Measurements from ENCODE around the gene ZNF396. TPM values are rescaled to one million over a fixed set of nuclear protein-coding genes. Genes with fewer than 3 reads are reported as not detected.

ZNF396 gene
- polyA plus RNA-seq, 3 donors = 1.0 to 1.9 (median 1.1) TPM

DNA sequence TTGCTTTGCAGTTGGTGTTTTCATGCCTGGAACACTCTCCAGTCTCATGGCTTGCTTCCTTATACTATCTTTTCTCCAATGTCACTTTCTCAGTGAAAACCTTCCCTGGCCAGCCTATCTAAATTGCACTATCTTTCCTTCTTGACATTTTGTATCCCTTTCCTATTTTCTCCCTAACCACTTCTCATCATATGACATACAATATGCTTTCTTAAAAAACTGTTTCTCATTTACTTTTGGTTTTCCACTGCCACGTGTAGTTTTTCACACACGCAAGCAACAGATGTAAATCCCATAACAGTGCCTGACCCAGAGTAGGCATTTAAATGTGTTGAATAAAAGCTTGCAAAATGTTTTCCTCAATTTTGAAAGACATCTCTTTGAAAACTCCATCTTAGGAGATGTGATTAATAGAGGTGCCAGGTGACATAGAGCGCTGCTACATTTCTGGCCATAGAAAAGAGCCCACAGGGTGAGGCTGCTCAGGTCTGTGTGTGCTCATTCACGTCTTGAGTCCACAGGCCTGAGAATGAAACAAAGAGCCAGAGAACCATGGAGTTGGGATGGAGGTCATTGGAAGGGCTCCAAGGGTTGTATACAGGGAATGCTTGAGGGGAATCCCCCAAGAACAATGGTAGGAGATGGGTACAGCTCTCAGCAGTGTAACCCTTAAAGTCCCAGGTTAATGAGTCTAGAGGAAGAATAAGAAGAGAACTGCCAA lies 45.6 kb downstream of the ZNF396 start:
- peaks cover 0 to 3% (median 2%) of the 10 kb centered on the region in 7 donors for H3K9me3 Mint-ChIP-seq
- peaks cover 49% of the 10 kb centered on the region for H4K20me1 ChIP-seq (ENCODE audit: insufficient read depth, low read length)
- no peak overlapping the region for H3K27ac ChIP-seq (ENCODE audit: low read depth in 1 of 2, low read length in 2 of 2)
- 100% methylated on average over 1 of the region's 4 CpGs for WGBS (ENCODE audit: insufficient coverage)
- peaks cover 43 to 51% of the 10 kb centered on the region in 2 donors for H3K36me3 ChIP-seq (replicated peaks in 1 of 2; ENCODE audit: control insufficient read depth in 1 of 2, insufficient read depth in 2 of 2, low read length in 2 of 2)
- intact Hi-C loops (cut with micrococcal nuclease) = no loop called here
- H3K4me3 Mint-ChIP-seq = no peak overlapping the region
- H3K4me1 Mint-ChIP-seq = no peaks in the 10 kb centered on the region
- no peak overlapping the region for H3K4me3 ChIP-seq (replicated peaks in 1 of 3; ENCODE audit: low read depth in 2 of 3, low read length in 3 of 3)
- no peaks in the 10 kb centered on the region for H3K27me3 Mint-ChIP-seq (ENCODE audit: low read depth in 3 of 3)
- no peak overlapping the region for H3K27ac Mint-ChIP-seq
- H3K79me2 ChIP-seq (ENCODE audit: insufficient read depth, low read length) = no peaks in the 10 kb centered on the region
- no peaks in the 10 kb centered on the region for H3K9me3 ChIP-seq (replicated peaks in 1 of 2; ENCODE audit: control insufficient read depth in 1 of 2, insufficient read depth in 1 of 2, low read length in 2 of 2)
- no peak overlapping the region for H2AFZ ChIP-seq (ENCODE audit: insufficient read depth, low read depth, low read length, poor library complexity, severe bottlenecking)
- TF ChIP-seq, protein P1, sequence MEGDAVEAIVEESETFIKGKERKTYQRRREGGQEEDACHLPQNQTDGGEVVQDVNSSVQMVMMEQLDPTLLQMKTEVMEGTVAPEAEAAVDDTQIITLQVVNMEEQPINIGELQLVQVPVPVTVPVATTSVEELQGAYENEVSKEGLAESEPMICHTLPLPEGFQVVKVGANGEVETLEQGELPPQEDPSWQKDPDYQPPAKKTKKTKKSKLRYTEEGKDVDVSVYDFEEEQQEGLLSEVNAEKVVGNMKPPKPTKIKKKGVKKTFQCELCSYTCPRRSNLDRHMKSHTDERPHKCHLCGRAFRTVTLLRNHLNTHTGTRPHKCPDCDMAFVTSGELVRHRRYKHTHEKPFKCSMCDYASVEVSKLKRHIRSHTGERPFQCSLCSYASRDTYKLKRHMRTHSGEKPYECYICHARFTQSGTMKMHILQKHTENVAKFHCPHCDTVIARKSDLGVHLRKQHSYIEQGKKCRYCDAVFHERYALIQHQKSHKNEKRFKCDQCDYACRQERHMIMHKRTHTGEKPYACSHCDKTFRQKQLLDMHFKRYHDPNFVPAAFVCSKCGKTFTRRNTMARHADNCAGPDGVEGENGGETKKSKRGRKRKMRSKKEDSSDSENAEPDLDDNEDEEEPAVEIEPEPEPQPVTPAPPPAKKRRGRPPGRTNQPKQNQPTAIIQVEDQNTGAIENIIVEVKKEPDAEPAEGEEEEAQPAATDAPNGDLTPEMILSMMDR (IDR thresholded peaks at IDR 0.05) = no peak
- H3K36me3 Mint-ChIP-seq = peaks cover 39% of the 10 kb centered on the region in 2 donors
- no peaks in the 10 kb centered on the region for H3K4me1 ChIP-seq (ENCODE audit: control insufficient read depth in 1 of 2, insufficient read depth in 2 of 2, low read length in 2 of 2)
- H3K4me2 ChIP-seq (replicated peaks; ENCODE audit: extremely low read depth, low read length, poor library complexity, severe bottlenecking) = no peak overlapping the region
- H3K9ac ChIP-seq (ENCODE audit: insufficient read depth, low read length, poor library complexity, severe bottlenecking) = no peak overlapping the region
- no peaks in the 10 kb centered on the region for H3K27me3 ChIP-seq (ENCODE audit: control insufficient read depth in 2 of 2, insufficient read depth in 2 of 2, low read length in 2 of 2)
- DNase-seq = no peak

DNA sequence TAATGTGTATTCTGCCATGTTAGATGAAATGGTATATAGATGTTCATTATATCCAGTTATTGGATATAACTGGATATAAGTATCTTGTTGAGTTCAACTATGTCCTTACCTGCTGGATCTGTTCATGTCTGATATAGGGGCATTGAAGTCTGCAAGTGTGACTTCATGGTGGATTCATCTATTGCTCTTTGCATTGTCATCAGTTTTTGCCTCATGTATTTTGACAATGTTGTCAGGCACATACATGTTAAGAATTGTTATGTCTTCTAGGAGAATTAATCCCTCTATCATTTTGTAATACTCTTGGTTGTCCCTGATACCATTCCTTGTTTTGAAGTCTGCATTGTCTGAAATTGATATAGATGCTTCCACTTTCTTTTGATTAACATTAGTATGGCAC lies 48.3 kb downstream of the ZNF396 start:
- H3K36me3 Mint-ChIP-seq = peaks cover 15 to 16% of the 10 kb centered on the region in 2 donors
- H3K4me3 Mint-ChIP-seq = no peak overlapping the region
- no peaks in the 10 kb centered on the region for H3K9me3 ChIP-seq (replicated peaks in 1 of 2; ENCODE audit: control insufficient read depth in 1 of 2, insufficient read depth in 1 of 2, low read length in 2 of 2)
- no peaks in the 10 kb centered on the region for H3K79me2 ChIP-seq (ENCODE audit: insufficient read depth, low read length)
- H3K9ac ChIP-seq (ENCODE audit: insufficient read depth, low read length, poor library complexity, severe bottlenecking) = no peak overlapping the region
- no peak overlapping the region for H3K4me3 ChIP-seq (replicated peaks in 1 of 3; ENCODE audit: low read depth in 2 of 3, low read length in 3 of 3)
- DNase-seq = no peak
- peaks cover 23% of the 10 kb centered on the region for H4K20me1 ChIP-seq (ENCODE audit: insufficient read depth, low read length)
- no peak overlapping the region for H3K27ac ChIP-seq (ENCODE audit: low read depth in 1 of 2, low read length in 2 of 2)
- no peaks in the 10 kb centered on the region for H3K27me3 ChIP-seq (ENCODE audit: control insufficient read depth in 2 of 2, insufficient read depth in 2 of 2, low read length in 2 of 2)
- intact Hi-C loops (cut with micrococcal nuclease) = no loop called here
- H3K9me3 Mint-ChIP-seq = peaks cover 0 to 3% (median 2%) of the 10 kb centered on the region in 7 donors
- no peaks in the 10 kb centered on the region for H3K4me1 Mint-ChIP-seq
- TF ChIP-seq, protein P1 (IDR thresholded peaks at IDR 0.05) = no peak
- peaks cover 19 to 25% of the 10 kb centered on the region in 2 donors for H3K36me3 ChIP-seq (replicated peaks in 1 of 2; ENCODE audit: control insufficient read depth in 1 of 2, insufficient read depth in 2 of 2, low read length in 2 of 2)
- no peaks in the 10 kb centered on the region for H3K4me1 ChIP-seq (ENCODE audit: control insufficient read depth in 1 of 2, insufficient read depth in 2 of 2, low read length in 2 of 2)
- H3K4me2 ChIP-seq (replicated peaks; ENCODE audit: extremely low read depth, low read length, poor library complexity, severe bottlenecking) = no peak overlapping the region
- no peaks in the 10 kb centered on the region for H3K27me3 Mint-ChIP-seq (ENCODE audit: low read depth in 3 of 3)
- H3K27ac Mint-ChIP-seq = no peak overlapping the region
- H2AFZ ChIP-seq (ENCODE audit: insufficient read depth, low read depth, low read length, poor library complexity, severe bottlenecking) = no peak overlapping the region

Measured in CD14-positive monocyte (primary cell).